Inferior parietal cortex (tissue), 1 donor: ENCODE measurements around the gene NPTXR.
"Not testable (repeated sequence)": the region's sequence is repeated elsewhere in the genome, so short reads cannot be mapped to it uniquely, and the experiment has no call there.

Experiments used
- DNase-seq: peaks from one replicate; pipeline ENCODE4 v3.0.0-alpha.2; 2016; ENCODE audit errors: extremely low spot score

The NPTXR gene

DNA sequence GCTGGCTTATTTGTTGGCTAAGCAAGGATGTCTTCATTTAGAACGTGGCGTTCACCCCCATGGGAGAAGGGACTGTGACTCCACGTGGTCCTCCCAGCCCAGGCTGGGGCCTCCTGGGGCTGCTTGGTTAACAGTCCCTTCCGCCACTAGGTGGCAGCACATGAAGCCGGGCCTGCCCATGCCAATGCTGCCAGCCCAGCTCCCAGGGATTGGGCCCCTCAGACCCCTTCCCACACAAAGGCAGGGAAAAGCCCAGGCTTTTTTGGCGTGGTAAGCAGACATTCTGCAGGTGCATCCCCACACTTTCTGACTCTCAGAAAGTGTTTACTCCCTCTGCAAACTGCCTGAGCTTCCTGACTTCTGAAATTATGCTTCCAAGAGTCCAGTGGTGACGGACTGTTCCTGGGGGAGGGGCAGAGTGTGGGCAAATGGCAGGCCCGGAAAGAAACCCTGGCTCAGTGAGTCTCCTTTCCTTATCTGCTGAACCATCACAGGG lies 25.1 kb upstream of the NPTXR start:
- peak; percentile 84 for DNase-seq

DNA sequence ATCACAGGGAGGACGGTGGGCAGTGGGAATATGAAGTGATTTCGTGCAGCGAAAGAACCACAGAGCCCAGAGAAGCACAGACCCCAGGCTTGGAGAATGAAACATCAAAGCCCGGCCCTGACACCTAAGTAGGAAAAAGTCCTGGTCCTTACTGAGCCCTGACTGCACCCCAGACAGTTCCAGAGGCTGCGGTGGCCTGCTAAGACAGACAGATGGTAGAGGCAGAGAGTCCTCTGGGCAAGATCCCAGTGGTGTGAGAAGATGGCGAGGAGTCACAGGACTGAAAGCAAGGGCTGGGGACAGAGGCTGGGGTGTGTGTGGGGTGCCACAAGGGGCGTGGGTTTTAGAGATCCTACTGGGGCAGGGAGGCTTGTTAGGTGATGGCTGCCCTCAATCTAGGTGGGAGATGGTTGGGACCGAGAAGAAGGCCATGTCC lies 24.5 kb upstream of the NPTXR start:
- no peak for DNase-seq

DNA sequence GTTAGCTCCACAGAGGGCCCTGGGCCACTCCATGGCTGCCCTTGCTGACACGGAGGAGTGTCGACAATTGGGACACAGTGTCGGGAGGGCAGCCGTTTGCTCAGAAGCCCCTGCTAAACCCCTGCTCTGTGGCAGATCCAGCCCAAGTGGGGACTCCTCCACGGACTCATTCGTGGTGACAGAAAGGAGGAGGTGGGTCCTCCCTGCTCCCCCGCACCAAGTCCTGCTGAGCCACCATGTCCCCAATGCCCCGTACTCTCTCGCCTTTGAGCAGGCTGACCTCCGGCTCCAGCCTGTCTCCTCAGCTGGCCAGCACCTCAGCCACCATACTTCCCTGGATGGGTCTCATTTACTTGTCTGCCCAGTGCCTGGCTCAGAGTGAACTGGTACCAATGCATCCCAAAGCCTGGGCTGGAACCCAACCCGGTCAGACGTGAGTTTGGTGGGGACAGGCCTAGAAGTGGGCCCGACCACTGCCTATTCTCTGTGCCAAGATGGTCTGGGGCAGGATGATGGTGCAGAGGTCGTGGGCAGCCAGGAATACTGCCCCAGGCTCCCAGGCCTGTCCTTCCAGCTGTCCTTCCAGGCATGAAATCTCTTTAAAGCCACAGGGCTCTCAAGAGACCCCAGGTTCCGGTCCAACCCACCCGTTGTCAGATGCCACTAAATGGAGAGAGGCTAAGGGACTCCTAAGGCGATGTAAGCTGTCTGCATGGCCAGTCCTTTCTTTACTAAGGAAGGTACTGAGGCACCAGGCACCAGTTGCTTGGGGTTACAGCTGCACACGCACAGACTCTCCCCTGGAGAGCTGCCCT lies 23.9 kb upstream of the NPTXR start:
- no peak for DNase-seq

DNA sequence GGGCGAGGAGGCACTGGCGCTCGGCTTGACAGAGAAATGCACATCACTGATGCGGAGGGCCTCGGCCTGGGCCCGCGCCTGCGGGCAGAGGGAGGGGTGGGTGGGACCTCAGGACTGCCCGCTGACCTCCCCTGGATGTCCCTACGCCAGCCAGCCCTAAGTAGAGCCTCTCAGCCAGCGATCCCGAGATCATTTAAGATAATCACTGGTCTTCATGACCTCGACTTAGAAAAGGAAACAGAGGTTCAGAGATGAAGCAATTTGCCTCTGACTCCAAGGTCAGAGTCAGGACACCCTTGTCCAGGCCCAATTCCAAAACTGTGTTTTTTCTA lies 23.3 kb upstream of the NPTXR start:
- no peak for DNase-seq

GRCh38 chr22:38866399-38867123 lies 22.7 kb upstream of the NPTXR start:
- no peak for DNase-seq

- DNase-seq, result no peak
These were observed 22.2 kb upstream of the NPTXR start for GRCh38 chr22:38866024-38866398.

GRCh38 chr22:38865201-38866023 lies 21.6 kb upstream of the NPTXR start:
- no peak for DNase-seq

DNA sequence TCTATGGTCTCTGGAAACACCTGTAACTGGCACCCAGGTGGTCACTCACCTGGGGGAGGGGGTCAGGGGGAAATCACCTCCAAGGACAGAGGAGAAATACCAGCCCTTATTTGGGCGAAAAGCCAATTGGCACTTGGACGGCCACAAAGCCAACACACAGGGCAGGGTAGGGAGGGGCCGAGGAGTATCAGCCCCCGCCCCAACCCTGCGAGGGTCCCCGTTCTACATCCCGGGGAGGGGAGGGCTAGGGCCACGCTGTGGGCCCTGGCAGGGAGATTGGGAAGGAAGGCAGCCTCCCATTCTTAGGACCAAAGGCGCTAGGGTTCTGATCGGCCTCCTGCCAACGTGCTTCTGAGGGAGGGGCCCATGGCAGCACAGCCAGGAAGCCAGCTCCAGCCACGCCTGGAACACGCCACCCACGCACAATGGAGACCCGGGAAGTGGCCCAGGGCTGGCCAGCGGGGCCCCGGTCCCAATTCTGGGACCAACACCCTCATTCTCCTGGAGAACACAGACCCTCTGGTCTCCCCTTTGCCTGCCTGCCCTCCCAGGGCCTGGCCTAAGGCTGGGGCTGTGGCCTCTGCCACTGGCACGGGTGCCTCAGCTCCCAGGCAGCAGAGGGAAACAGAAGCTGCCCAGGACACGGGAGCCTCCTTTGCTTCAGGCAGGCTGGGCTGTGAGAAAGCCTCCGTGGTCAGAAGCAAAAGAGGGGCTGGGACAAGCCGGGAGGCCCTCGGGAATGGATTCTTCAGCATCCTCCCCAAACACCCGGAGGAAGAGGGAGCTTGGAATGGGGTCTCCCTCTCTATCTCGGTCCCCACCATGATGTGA lies 20.7 kb upstream of the NPTXR start:
- no peak for DNase-seq

DNA sequence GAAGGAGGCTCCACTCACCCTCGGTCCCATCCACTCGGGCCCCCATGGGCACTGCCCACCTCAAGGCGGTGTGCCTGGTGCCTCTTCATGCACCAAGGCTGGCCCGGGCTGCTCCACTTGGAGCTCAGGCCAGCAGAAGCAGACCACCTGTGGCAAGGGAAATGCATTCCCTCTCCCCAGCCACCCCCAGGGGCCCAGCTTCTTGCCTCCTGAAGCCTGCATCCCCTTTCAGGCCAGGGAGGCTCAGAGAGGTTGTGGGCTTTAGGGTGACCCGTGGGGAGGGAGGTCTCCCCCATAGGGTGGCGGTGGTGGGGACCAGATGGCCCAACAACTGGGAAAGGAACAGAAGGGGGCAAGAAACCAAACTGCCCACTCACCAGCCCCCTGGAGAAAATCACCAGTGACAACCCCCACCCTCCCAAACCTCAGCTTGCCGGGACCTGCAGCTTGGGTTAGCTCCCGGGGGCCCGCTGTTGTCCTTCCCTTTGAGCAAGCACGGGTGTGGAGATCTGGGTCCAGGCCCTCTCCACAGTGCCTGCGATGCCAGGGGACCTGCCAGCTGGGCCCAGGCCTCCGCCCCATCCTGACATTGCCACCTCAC lies 19.8 kb upstream of the NPTXR start:
- no peak for DNase-seq

GRCh38 chr22:38862375-38863329 lies 18.8 kb upstream of the NPTXR start:
- DNase-seq, result no peak

- DNase-seq, result no peak
These were observed 18.1 kb upstream of the NPTXR start for GRCh38 chr22:38861927-38862326.

DNA sequence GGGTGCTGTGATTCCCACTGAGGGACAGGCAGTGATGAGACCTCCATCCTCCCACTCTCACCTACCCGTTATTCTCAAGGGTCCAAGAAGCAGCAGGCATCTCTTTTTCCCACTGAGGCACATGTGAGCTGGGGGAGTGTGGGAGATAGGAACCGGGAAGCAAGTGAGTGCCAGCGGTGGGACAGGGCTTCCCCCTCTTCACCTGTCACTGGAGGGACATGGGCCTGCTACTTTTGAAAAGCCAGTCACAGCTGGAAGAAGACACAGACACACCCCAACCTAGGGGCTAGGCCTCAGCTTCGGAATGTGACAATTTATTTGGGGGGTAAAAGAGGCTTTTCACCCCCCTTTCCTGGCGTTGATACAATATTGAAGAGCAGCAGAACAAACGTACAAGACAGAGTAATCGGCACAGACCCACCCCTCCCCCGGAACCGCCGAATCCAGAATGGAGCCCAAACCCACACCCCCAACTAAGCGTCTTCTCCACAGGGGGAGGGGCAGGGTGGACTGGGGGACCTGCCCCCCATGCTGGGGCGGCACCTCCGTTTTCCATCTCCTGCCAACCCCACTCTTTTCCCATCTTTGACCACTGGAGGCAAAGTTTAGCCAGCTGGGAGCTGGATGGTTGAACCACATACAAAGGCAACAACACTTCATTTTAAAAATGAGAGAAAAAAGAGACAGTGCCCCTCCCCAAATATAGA lies 17.5 kb upstream of the NPTXR start:
- DNase-seq, result no peak

DNA sequence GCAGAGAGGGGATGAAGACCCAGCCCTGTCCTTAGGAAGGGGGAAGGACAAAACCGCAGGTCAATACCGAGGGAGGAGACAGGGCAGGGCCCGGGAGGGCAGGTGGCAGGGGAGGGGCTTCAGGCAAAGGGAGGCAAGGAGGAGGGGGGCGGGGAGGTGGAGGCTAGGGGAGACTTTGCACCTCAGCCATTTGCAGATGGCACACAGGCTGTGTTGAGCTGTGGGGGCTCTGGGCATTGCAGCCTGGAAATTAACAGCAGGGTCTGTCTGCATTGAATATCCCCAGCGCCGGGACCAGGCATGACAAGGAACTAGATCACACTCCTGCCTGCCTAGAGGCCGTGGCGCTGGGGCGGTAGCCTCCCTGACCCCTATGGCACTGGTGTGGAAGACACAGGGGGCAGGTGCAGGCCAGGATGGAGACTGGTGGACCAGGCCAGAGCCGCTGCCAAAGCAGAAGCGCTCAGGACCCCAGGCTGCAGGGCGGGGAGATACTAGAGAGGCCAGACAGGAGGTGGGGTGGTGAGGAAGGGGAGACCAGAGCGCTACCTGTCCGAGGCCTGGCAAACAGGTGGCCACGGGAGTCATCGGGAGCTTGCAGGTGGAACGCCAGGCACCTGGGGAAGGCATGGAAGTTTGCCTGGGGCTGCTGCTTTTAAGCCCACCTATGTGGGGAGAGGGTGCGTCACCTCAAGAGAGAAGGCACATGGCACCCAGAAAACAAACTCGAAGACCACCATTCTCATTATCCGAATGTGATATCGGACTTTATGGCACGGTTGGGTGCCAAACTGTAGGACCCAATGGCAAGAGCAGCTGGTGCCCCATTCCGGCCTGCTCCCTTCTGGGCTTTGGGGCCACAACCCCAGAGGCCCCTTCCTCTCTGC lies 16.7 kb upstream of the NPTXR start:
- DNase-seq, result no peak

DNA sequence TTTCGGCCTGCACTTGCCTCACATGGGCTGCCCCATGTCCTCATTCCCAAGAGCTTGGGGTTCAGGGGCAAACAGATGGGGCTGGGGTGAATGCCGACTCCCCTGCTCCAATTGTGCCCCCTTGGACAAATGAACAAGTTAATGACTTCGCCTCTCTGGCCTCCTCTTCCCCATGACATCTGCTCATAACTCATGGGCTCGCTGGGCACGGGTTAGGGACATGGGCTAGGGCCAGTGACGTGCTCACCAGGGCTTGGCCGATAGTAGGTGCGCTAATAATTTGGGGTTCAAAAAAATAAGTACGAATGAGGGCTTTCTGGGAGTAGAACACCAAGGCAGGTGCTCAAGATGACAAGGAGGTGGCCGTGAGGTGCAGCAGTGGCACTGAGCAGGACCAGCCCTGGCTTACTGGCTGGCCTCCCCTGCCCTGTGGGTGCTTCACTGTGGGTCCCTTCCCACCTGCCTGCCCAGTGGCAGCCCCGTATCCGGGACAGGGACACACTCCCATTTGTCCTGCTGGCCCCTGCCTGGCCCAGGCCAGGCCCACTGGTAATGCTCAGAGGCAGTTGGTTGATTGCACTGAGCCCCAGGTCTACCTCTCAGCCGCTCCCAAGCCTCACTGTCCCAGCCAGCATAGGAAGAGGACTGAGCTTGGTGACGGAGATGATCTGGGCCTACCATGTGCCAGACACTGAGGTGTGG lies 15.9 kb upstream of the NPTXR start:
- no peak for DNase-seq

- DNase-seq, result no peak
These were observed 14.7 kb upstream of the NPTXR start for GRCh38 chr22:38858492-38858891.

- DNase-seq, result not testable (repeated sequence)
These were observed 10.6 kb upstream of the NPTXR start for GRCh38 chr22:38854476-38854875.

DNA sequence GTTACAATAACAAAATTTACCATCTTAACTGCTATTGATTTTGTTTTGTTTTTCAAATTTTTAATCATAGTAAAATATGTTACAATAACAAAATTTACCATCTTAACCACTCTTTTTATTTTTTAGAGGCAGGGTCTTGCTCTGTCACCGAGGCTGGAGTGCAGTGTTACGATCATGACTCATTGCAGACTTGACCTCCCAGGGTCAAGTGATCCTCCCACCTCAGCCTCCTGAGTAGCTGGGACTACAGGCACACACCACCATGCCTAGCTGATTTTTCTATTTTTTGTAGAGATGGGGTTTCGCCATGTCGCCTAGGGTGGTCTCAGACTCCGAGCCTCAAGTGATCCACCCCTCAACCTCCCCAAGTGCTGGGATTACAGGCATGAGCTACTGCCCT lies 10.1 kb upstream of the NPTXR start:
- not testable (repeated sequence) for DNase-seq
